GM12801 (cell line): ENCODE results near the gene CELSR2.

Source experiments
- TF ChIP-seq, protein P1 (sequence below): IDR thresholded peaks from one replicate; pipeline ENCODE4 v1.5.1; 2011; ENCODE audit warnings: control low read depth; ENCODE audit not compliant: insufficient read length; ENCODE audit errors: extremely low read depth

The CELSR2 gene

GRCh38 chr1:109261006-109261405 is 11.7 kb downstream of the CELSR2 start:
- TF ChIP-seq, protein P1, sequence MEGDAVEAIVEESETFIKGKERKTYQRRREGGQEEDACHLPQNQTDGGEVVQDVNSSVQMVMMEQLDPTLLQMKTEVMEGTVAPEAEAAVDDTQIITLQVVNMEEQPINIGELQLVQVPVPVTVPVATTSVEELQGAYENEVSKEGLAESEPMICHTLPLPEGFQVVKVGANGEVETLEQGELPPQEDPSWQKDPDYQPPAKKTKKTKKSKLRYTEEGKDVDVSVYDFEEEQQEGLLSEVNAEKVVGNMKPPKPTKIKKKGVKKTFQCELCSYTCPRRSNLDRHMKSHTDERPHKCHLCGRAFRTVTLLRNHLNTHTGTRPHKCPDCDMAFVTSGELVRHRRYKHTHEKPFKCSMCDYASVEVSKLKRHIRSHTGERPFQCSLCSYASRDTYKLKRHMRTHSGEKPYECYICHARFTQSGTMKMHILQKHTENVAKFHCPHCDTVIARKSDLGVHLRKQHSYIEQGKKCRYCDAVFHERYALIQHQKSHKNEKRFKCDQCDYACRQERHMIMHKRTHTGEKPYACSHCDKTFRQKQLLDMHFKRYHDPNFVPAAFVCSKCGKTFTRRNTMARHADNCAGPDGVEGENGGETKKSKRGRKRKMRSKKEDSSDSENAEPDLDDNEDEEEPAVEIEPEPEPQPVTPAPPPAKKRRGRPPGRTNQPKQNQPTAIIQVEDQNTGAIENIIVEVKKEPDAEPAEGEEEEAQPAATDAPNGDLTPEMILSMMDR = no peak

DNA sequence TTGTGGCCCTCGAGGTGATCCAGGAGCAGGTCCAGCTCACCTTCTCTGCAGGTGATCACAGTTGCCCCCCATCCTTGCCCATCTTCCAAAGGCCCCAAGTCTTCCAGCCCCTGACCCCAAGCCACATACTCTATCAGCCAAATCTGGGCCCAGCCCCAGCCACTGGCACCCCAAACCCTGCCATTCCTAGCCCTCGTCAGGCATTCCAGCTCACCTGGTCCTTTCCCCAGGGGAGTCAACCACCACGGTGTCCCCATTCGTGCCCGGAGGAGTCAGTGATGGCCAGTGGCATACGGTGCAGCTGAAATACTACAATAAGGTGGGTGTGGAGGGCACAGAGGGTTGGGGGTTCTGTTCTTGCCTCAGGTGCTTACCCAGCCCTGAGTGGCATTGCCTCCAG is 12.2 kb downstream of the CELSR2 start:
- TF ChIP-seq, protein P1 = no peak

DNA sequence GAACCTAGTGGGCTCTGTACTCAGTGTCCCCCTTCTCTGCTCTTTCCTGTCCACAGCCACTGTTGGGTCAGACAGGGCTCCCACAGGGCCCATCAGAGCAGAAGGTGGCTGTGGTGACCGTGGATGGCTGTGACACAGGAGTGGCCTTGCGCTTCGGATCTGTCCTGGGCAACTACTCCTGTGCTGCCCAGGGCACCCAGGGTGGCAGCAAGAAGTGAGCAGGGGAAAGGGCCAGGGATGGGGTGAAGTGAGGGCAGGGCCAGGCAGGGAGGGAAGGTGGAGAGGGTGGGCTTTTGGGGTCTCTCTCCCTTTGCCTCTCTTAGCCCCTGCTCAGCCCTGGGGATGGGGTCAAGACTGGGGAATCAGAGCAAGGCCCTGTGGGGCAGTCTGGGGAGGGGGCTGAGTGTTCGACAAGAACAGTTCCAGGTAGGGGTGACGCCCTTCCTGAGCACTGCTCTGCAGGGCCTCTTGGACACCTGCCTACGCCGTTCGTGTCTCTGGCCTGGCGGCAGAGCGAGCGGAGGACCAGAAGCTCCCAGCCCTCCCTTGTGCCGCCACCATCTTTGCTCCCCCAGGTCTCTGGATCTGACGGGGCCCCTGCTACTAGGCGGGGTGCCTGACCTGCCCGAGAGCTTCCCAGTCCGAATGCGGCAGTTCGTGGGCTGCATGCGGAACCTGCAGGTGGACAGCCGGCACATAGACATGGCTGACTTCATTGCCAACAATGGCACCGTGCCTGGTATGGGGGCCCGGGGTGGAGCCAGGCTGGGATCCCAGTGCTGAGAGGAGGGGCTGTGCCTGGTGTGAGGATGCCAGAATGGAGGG is 13.1 kb downstream of the CELSR2 start:
- TF ChIP-seq, protein P1 = no peak

GRCh38 chr1:109263234-109263596 is 13.9 kb downstream of the CELSR2 start:
- TF ChIP-seq, protein P1 = no peak

GRCh38 chr1:109263597-109264378 is 14.4 kb downstream of the CELSR2 start:
- TF ChIP-seq, protein P1 = peak; percentile 34

GRCh38 chr1:109264379-109264755 is 15.0 kb downstream of the CELSR2 start:
- TF ChIP-seq, protein P1 = no peak

- TF ChIP-seq, protein P1 = no peak
These were observed 15.7 kb downstream of the CELSR2 start for GRCh38 chr1:109265016-109265415.
